IPS-18c (cell line): ENCODE measurements around the gene CCDC60.

ENCODE experiments used
- H3K4me3 ChIP-seq: 2 replicates; pipeline ENCODE4 v1.7.0; 2013; ENCODE audit warnings: low read depth, mild to moderate bottlenecking, low read length, moderate library complexity; ENCODE audit not compliant: insufficient read depth
- H3K9me3 ChIP-seq: one replicate; pipeline ENCODE4 v1.6.1; 2013; ENCODE audit warnings: mild to moderate bottlenecking, low read length, moderate library complexity; ENCODE audit not compliant: control insufficient read depth, insufficient read depth

Gene CCDC60

GRCh38 chr12:119334430-119335170, at the start of gene CCDC60:
Gene CCDC60 (plus strand): TSS chr12:119334729. CDS start chr12:119335177, 448 bp downstream.
- peak within 1 kb of the TSS; percentile 21; the same call in 1 of the 2 replicates for H3K4me3 ChIP-seq
- H3K9me3 ChIP-seq: no peaks in the 10 kb centered on the region

GRCh38 chr12:119288576-119288975, 46.0 kb upstream of the CCDC60 start:
- H3K4me3 ChIP-seq: no peak overlapping the region
- H3K9me3 ChIP-seq: no peaks in the 10 kb centered on the region

GRCh38 chr12:119292893-119293630, 41.5 kb upstream of the CCDC60 start:
- H3K4me3 ChIP-seq: no peak overlapping the region
- no peaks in the 10 kb centered on the region for H3K9me3 ChIP-seq

GRCh38 chr12:119294211-119294610, 40.3 kb upstream of the CCDC60 start:
- no peak overlapping the region for H3K4me3 ChIP-seq
- H3K9me3 ChIP-seq: no peaks in the 10 kb centered on the region

- Histone ChIP-seq H3K4me3 (no peak overlapping the region), H3K9me3 (no peaks in the 10 kb centered on the region)
These were observed 38.0 kb upstream of the CCDC60 start for GRCh38 chr12:119296535-119296934.

- no peaks in the 10 kb centered on the region for H3K9me3 ChIP-seq
- H3K4me3 ChIP-seq: no peak overlapping the region
These were observed 35.4 kb upstream of the CCDC60 start for GRCh38 chr12:119299130-119299529.

GRCh38 chr12:119301379-119301778, 33.1 kb upstream of the CCDC60 start:
- no peak overlapping the region for H3K4me3 ChIP-seq
- no peaks in the 10 kb centered on the region for H3K9me3 ChIP-seq

- no peak overlapping the region for H3K4me3 ChIP-seq
- no peaks in the 10 kb centered on the region for H3K9me3 ChIP-seq
These were observed 32.0 kb upstream of the CCDC60 start for GRCh38 chr12:119302451-119303080.

GRCh38 chr12:119306593-119306992, 27.9 kb upstream of the CCDC60 start:
- no peaks in the 10 kb centered on the region for H3K9me3 ChIP-seq
- no peak overlapping the region for H3K4me3 ChIP-seq

GRCh38 chr12:119307747-119308146, 26.8 kb upstream of the CCDC60 start:
- H3K9me3 ChIP-seq: no peaks in the 10 kb centered on the region
- no peak overlapping the region for H3K4me3 ChIP-seq

- no peaks in the 10 kb centered on the region for H3K9me3 ChIP-seq
- H3K4me3 ChIP-seq: no peak overlapping the region
These were observed 25.6 kb upstream of the CCDC60 start for GRCh38 chr12:119308708-119309456.

GRCh38 chr12:119311878-119312277, 22.7 kb upstream of the CCDC60 start:
- Histone ChIP-seq H3K9me3 (no peaks in the 10 kb centered on the region), H3K4me3 (no peak overlapping the region)

GRCh38 chr12:119312904-119313303, 21.6 kb upstream of the CCDC60 start:
- Histone ChIP-seq H3K9me3 (no peaks in the 10 kb centered on the region), H3K4me3 (no peak overlapping the region)

- Histone ChIP-seq H3K4me3 (no peak overlapping the region), H3K9me3 (no peaks in the 10 kb centered on the region)
These were observed 20.2 kb upstream of the CCDC60 start for GRCh38 chr12:119314290-119314689.

GRCh38 chr12:119319638-119320037, 14.9 kb upstream of the CCDC60 start:
- no peak overlapping the region for H3K4me3 ChIP-seq
- H3K9me3 ChIP-seq: peaks cover 2% of the 10 kb centered on the region

- H3K9me3 ChIP-seq: peaks cover 2% of the 10 kb centered on the region
- no peak overlapping the region for H3K4me3 ChIP-seq
These were observed 13.9 kb upstream of the CCDC60 start for GRCh38 chr12:119320678-119321077.

GRCh38 chr12:119322301-119322723, 12.2 kb upstream of the CCDC60 start:
- H3K9me3 ChIP-seq: peaks cover 2% of the 10 kb centered on the region
- no peak overlapping the region for H3K4me3 ChIP-seq
